ENCODE data around the gene PSORS1C2.

DNA sequence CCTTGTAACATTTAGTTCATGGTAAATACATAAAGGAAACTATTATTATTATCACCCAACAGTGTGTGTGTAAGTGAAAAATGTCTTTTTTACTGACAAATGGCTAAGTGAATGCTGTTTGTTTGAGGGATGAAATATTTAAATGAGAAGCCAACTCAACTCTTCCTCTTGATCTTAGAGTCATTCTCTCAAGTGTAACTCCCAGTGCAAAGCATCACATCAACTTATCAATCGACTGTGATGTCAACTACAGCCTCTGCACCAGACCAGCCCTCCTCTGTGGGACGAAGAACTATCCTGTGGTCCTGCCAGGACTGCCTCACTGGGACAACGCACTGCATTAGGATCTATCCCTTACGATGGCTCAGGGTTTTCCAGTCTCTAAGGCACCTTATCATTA lies 31.8 kb downstream of the PSORS1C2 start:
- TF ChIP-seq, protein P1, sequence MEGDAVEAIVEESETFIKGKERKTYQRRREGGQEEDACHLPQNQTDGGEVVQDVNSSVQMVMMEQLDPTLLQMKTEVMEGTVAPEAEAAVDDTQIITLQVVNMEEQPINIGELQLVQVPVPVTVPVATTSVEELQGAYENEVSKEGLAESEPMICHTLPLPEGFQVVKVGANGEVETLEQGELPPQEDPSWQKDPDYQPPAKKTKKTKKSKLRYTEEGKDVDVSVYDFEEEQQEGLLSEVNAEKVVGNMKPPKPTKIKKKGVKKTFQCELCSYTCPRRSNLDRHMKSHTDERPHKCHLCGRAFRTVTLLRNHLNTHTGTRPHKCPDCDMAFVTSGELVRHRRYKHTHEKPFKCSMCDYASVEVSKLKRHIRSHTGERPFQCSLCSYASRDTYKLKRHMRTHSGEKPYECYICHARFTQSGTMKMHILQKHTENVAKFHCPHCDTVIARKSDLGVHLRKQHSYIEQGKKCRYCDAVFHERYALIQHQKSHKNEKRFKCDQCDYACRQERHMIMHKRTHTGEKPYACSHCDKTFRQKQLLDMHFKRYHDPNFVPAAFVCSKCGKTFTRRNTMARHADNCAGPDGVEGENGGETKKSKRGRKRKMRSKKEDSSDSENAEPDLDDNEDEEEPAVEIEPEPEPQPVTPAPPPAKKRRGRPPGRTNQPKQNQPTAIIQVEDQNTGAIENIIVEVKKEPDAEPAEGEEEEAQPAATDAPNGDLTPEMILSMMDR (conservative IDR thresholded peaks at IDR 0.05) = no peak
- no peak for TF ChIP-seq EZH2 (IDR thresholded peaks at IDR 0.05; ENCODE audit: low read depth)

Measured in PC-9 (cell line).